ENCODE results near the gene ATP13A2.

ATP13A2 gene

DNA sequence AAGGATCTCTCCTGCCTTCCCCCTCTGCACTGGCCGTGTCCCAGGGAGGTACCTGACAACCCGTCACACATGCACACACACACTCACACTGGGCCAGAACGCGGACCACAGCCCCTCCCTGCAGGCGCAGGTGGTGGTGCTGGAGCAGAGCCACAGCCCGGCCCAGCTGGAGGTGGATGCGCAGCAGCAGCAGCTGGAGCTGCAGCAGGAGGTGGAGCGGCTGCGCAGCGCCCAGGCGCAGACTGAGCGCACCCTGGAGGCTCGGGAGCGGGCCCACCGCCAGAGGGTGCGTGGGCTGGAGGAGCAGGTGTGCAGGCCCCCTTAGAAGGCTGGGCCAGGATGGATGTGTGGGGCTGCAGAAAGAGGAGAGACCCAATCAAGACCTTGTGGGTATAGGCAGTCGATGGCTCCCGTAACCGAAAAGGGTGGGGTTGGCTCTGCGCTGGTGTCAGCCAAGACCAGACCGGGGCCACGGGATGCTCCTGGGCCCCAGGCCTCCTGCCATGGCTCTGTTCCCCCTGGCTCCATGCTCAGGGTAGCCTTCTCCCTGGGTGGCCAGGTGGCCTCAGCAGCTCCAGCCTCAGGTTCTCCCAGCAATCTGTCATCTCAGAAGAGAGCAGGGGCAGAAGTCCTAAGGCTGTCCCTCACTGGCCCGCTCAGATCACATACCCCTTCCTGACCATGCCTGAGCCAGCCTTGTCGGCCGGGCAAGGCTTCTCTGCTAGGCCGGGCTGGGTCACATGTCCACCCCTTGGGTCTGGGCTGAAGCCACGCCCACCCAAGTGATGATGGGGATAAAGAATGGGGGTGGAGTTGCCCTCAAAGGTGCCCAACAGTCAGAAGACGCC, 40.2 kb downstream of the ATP13A2 start:
- TF ChIP-seq EGR1 (IDR thresholded peaks at IDR 0.05) (no peak), USF1 (IDR thresholded peaks at IDR 0.05) (peak; percentile 86)

DNA sequence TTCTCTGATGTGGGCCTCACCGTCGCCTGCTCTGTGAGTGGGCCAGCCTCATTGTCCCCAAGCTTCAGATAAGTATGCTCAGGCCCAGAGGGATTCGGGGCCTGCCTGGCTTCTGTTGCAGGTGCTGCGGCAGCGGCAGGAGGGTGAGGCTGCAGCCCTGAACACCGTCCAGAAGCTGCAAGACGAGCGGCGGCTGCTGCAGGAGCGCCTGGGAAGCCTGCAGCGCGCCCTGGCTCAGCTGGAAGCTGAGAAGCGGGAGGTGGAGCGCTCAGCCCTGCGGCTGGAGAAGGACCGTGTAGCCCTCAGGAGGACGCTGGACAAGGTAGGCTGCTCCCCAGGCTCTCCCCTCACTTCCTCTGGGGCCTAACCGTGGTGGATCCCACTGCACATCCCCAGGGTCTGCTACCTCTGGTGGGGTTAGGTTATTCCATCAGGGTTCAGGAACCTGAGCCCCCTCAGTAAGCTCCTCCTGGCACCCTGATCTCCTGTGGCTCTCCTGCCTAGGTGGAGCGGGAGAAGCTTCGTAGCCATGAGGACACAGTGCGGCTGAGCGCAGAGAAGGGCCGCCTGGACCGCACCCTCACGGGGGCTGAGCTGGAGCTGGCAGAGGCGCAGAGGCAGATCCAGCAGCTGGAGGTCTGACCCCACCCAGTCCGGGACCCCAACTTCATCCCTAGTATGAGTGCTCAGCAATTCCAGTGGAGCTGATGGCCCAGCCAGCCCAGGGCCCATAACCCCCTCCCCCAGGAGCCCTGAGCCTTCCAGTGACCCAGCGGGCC, 41.4 kb downstream of the ATP13A2 start:
- no peak for TF ChIP-seq TCF12 (IDR thresholded peaks at IDR 0.05; ENCODE audit: low read depth)
- no peak for TF ChIP-seq CEBPB (IDR thresholded peaks at IDR 0.05)
- TF ChIP-seq YY1 (IDR thresholded peaks at IDR 0.05; ENCODE audit: low read depth), result no peak
- TF ChIP-seq MAX (IDR thresholded peaks at IDR 0.05), result no peak
- no peak for TF ChIP-seq CREB1 (IDR thresholded peaks at IDR 0.05; ENCODE audit: low read depth)
- no peak for TF ChIP-seq RAD21 (IDR thresholded peaks at IDR 0.05; ENCODE audit: low read depth)
- TF ChIP-seq TEAD4 (IDR thresholded peaks at IDR 0.05), result no peak

GRCh38 chr1:16969651-16970050, 42.1 kb downstream of the ATP13A2 start:
- TF ChIP-seq MAX (IDR thresholded peaks at IDR 0.05) (no peak), YY1 (IDR thresholded peaks at IDR 0.05; ENCODE audit: low read depth) (no peak), REST (IDR thresholded peaks at IDR 0.05; ENCODE audit: low read depth) (no peak), TAF1 (IDR thresholded peaks at IDR 0.05; ENCODE audit: low read depth) (no peak)

GRCh38 chr1:16969057-16969611, 42.6 kb downstream of the ATP13A2 start:
- TF ChIP-seq TEAD4 (IDR thresholded peaks at IDR 0.05) (no peak), EGR1 (IDR thresholded peaks at IDR 0.05) (no peak), YY1 (IDR thresholded peaks at IDR 0.05; ENCODE audit: low read depth) (no peak), REST (IDR thresholded peaks at IDR 0.05; ENCODE audit: low read depth) (no peak), RAD21 (IDR thresholded peaks at IDR 0.05; ENCODE audit: low read depth) (no peak), EP300 (IDR thresholded peaks at IDR 0.05; ENCODE audit: borderline replicate concordance) (no peak), NFIC (IDR thresholded peaks at IDR 0.05) (no peak), TAF1 (IDR thresholded peaks at IDR 0.05; ENCODE audit: low read depth) (no peak), CEBPB (IDR thresholded peaks at IDR 0.05) (no peak), USF1 (IDR thresholded peaks at IDR 0.05) (no peak), MAX (IDR thresholded peaks at IDR 0.05) (no peak), TCF12 (IDR thresholded peaks at IDR 0.05; ENCODE audit: low read depth) (no peak), FOXM1 (IDR thresholded peaks at IDR 0.05; ENCODE audit: borderline replicate concordance, low read depth) (no peak), ZBTB7A (IDR thresholded peaks at IDR 0.05; ENCODE audit: low read depth) (no peak)

GRCh38 chr1:16968372-16968771, 43.4 kb downstream of the ATP13A2 start:
- no peak for TF ChIP-seq EGR1 (IDR thresholded peaks at IDR 0.05)
- TF ChIP-seq YY1 (IDR thresholded peaks at IDR 0.05; ENCODE audit: low read depth), result no peak
- no peak for TF ChIP-seq MAX (IDR thresholded peaks at IDR 0.05)
- no peak for TF ChIP-seq CREB1 (IDR thresholded peaks at IDR 0.05; ENCODE audit: low read depth)
- TF ChIP-seq NFIC (IDR thresholded peaks at IDR 0.05), result no peak
- TF ChIP-seq TEAD4 (IDR thresholded peaks at IDR 0.05), result no peak
- TF ChIP-seq FOXM1 (IDR thresholded peaks at IDR 0.05; ENCODE audit: borderline replicate concordance, low read depth), result no peak
- no peak for TF ChIP-seq USF1 (IDR thresholded peaks at IDR 0.05)
- TF ChIP-seq CEBPB (IDR thresholded peaks at IDR 0.05), result no peak
- TF ChIP-seq TCF12 (IDR thresholded peaks at IDR 0.05; ENCODE audit: low read depth), result no peak
- no peak for TF ChIP-seq EP300 (IDR thresholded peaks at IDR 0.05; ENCODE audit: borderline replicate concordance)
- TF ChIP-seq TAF1 (IDR thresholded peaks at IDR 0.05; ENCODE audit: low read depth), result no peak
- no peak for TF ChIP-seq REST (IDR thresholded peaks at IDR 0.05; ENCODE audit: low read depth)
- TF ChIP-seq RAD21 (IDR thresholded peaks at IDR 0.05; ENCODE audit: low read depth), result no peak
- TF ChIP-seq ZBTB7A (IDR thresholded peaks at IDR 0.05; ENCODE audit: low read depth), result no peak
